Measurements from ENCODE around the gene CLEC5A.
A peak's percentile ranks its signal among the peaks of the same experiment; 100 is the strongest.
"Not testable (repeated sequence)": the region's sequence is repeated elsewhere in the genome, so short reads cannot be mapped to it uniquely, and the experiment has no call there.

The CLEC5A gene

GRCh38 chr7:141946796-141947195 is at the start of gene CLEC5A:
Gene CLEC5A, minus strand, starts transcription at chr7:141946974. Its CDS starts 682 bp downstream, at chr7:141946292.
- no peak for DNase-seq

- DNase-seq: no peak
Measured at GRCh38 chr7:141993354-141993753, 46.6 kb upstream of the CLEC5A start.

- DNase-seq: no peak
Measured at GRCh38 chr7:141992688-141993087, 45.9 kb upstream of the CLEC5A start.

GRCh38 chr7:141992156-141992555 is 45.4 kb upstream of the CLEC5A start:
- DNase-seq: no peak

- no peak for DNase-seq
Measured at GRCh38 chr7:141991140-141991539, 44.4 kb upstream of the CLEC5A start.

- DNase-seq: no peak
Measured at GRCh38 chr7:141990011-141990725, 43.4 kb upstream of the CLEC5A start.

- DNase-seq: not testable (repeated sequence)
Measured at GRCh38 chr7:141987803-141988202, 41.0 kb upstream of the CLEC5A start.

- DNase-seq: no peak
Measured at GRCh38 chr7:141986923-141987322, 40.1 kb upstream of the CLEC5A start.

GRCh38 chr7:141985926-141986325 is 39.2 kb upstream of the CLEC5A start:
- not testable (repeated sequence) for DNase-seq

- DNase-seq: no peak
Measured at GRCh38 chr7:141979568-141979967, 32.8 kb upstream of the CLEC5A start.

- no peak for DNase-seq
Measured at GRCh38 chr7:141978351-141978750, 31.6 kb upstream of the CLEC5A start.

- no peak for DNase-seq
Measured at GRCh38 chr7:141976524-141977245, 29.9 kb upstream of the CLEC5A start.

GRCh38 chr7:141975806-141976523 is 29.2 kb upstream of the CLEC5A start:
- peak; percentile 86 to 87 for DNase-seq

GRCh38 chr7:141974831-141975230 is 28.1 kb upstream of the CLEC5A start:
- DNase-seq: peak; percentile 50

- no peak for DNase-seq
Measured at GRCh38 chr7:141973673-141974072, 26.9 kb upstream of the CLEC5A start, which contains the start of gene TAS2R38. Gene TAS2R38, minus strand, starts transcription at chr7:141973773. Its CDS starts 84 bp downstream, at chr7:141973689.

- DNase-seq: no peak
Measured at GRCh38 chr7:141960687-141961422, 14.1 kb upstream of the CLEC5A start.

- no peak for DNase-seq
Measured at GRCh38 chr7:141956084-141956483, 9.3 kb upstream of the CLEC5A start.

- no peak for DNase-seq
Measured at GRCh38 chr7:141954334-141954733, 7.6 kb upstream of the CLEC5A start.

- no peak for DNase-seq
Measured at GRCh38 chr7:141952461-141952860, 5.7 kb upstream of the CLEC5A start.

GRCh38 chr7:141950806-141951205 is 4.0 kb upstream of the CLEC5A start:
- no peak for DNase-seq

GRCh38 chr7:141949911-141950310 is 3.1 kb upstream of the CLEC5A start:
- no peak for DNase-seq

- no peak for DNase-seq
Measured at GRCh38 chr7:141949451-141949850, 2.7 kb upstream of the CLEC5A start.

- DNase-seq: no peak
Measured at GRCh38 chr7:141949021-141949420, 2.2 kb upstream of the CLEC5A start.
